ENCODE data around the gene TSPYL6.

TSPYL6 gene

GRCh38 chr2:54259413-54260240, 3.6 kb upstream of the TSPYL6 start:
- in situ Hi-C loops (cut with HindIII; ENCODE audit: low sequenced_read_pairs): no loop called here

- in situ Hi-C loops (cut with HindIII; ENCODE audit: low sequenced_read_pairs): no loop called here
Observed at GRCh38 chr2:54258166-54258565, 2.1 kb upstream of the TSPYL6 start.

- in situ Hi-C loops (cut with HindIII; ENCODE audit: low sequenced_read_pairs): no loop called here
Observed at GRCh38 chr2:54255230-54256090, 569 bp downstream of the TSPYL6 start.

GRCh38 chr2:54254180-54254579, 1.8 kb downstream of the TSPYL6 start:
- in situ Hi-C loops (cut with HindIII; ENCODE audit: low sequenced_read_pairs): no loop called here

- in situ Hi-C loops (cut with HindIII; ENCODE audit: low sequenced_read_pairs): loop anchor here (5.0 kb wide), 1 partner anchor 102 kb away; no protein-coding TSS in a partner anchor
Observed at GRCh38 chr2:54249629-54250028, 6.4 kb downstream of the TSPYL6 start.

GRCh38 chr2:54247115-54247514, 8.9 kb downstream of the TSPYL6 start:
- in situ Hi-C loops (cut with HindIII; ENCODE audit: low sequenced_read_pairs): loop anchor here (5.0 kb wide), 1 partner anchor 100 kb away; no protein-coding TSS in a partner anchor

GRCh38 chr2:54240515-54241469, 15.2 kb downstream of the TSPYL6 start:
- in situ Hi-C loops (cut with HindIII; ENCODE audit: low sequenced_read_pairs): no loop called here

- in situ Hi-C loops (cut with HindIII; ENCODE audit: low sequenced_read_pairs): no loop called here
Observed at GRCh38 chr2:54239427-54239826, 16.6 kb downstream of the TSPYL6 start.

- in situ Hi-C loops (cut with HindIII; ENCODE audit: low sequenced_read_pairs): no loop called here
Observed at GRCh38 chr2:54237428-54237827, 18.6 kb downstream of the TSPYL6 start.

GRCh38 chr2:54233832-54234649, 22.0 kb downstream of the TSPYL6 start:
- in situ Hi-C loops (cut with HindIII; ENCODE audit: low sequenced_read_pairs): no loop called here

GRCh38 chr2:54228945-54229344, 27.1 kb downstream of the TSPYL6 start:
- in situ Hi-C loops (cut with HindIII; ENCODE audit: low sequenced_read_pairs): no loop called here

- in situ Hi-C loops (cut with HindIII; ENCODE audit: low sequenced_read_pairs): no loop called here
Observed at GRCh38 chr2:54227798-54228197, 28.2 kb downstream of the TSPYL6 start.

GRCh38 chr2:54226260-54226659, 29.8 kb downstream of the TSPYL6 start:
- in situ Hi-C loops (cut with HindIII; ENCODE audit: low sequenced_read_pairs): no loop called here

GRCh38 chr2:54224997-54225396, 31.0 kb downstream of the TSPYL6 start:
- in situ Hi-C loops (cut with HindIII; ENCODE audit: low sequenced_read_pairs): loop anchor here (25.0 kb wide), 1 partner anchor 262 kb away; no protein-coding TSS in a partner anchor

- in situ Hi-C loops (cut with HindIII; ENCODE audit: low sequenced_read_pairs): loop anchor here (25.0 kb wide), 1 partner anchor 274 kb away; no protein-coding TSS in a partner anchor
Observed at GRCh38 chr2:54213082-54213481, 42.9 kb downstream of the TSPYL6 start.

GRCh38 chr2:54212456-54212855, 43.6 kb downstream of the TSPYL6 start:
- in situ Hi-C loops (cut with HindIII; ENCODE audit: low sequenced_read_pairs): loop anchor here (25.0 kb wide), 1 partner anchor 275 kb away; no protein-coding TSS in a partner anchor

GRCh38 chr2:54209379-54209778, 46.6 kb downstream of the TSPYL6 start:
- in situ Hi-C loops (cut with HindIII; ENCODE audit: low sequenced_read_pairs): loop anchor here (5.0 to 25.0 kb wide), 2 partner anchors 278 to 388 kb away; no protein-coding TSS in a partner anchor

GRCh38 chr2:54208364-54209240, 47.4 kb downstream of the TSPYL6 start:
- in situ Hi-C loops (cut with HindIII; ENCODE audit: low sequenced_read_pairs): loop anchor here (5.0 to 25.0 kb wide), 2 partner anchors 279 to 389 kb away; no protein-coding TSS in a partner anchor

All from endothelial cell of hepatic sinusoid (primary cell).